ENCODE data around the gene CFAP157. TPM values are rescaled to one million over a fixed set of nuclear protein-coding genes. Genes with fewer than 3 reads are reported as not detected.

CFAP157 gene
- total RNA-seq, 2 donors from 2014 or later: not detected

GRCh38 chr9:127684576-127684975, 22.2 kb upstream of the CFAP157 start:
- no peak for DNase-seq (ENCODE audit: low spot score)
- Histone ChIP-seq H3K4me3 (no peak overlapping the region), H3K9me3 (no peaks in the 10 kb centered on the region), H3K4me1 (no peaks in the 10 kb centered on the region), H3K27me3 (no peaks in the 10 kb centered on the region), H3K36me3 (peaks cover 55% of the 10 kb centered on the region), H3K27ac (no peak overlapping the region)
- no peak for TF ChIP-seq CTCF (IDR thresholded peaks at IDR 0.05)

GRCh38 chr9:127686461-127687393, 20.1 kb upstream of the CFAP157 start:
- Histone ChIP-seq H3K4me1 (no peaks in the 10 kb centered on the region), H3K27me3 (no peaks in the 10 kb centered on the region), H3K9me3 (no peaks in the 10 kb centered on the region), H3K36me3 (peaks cover 50% of the 10 kb centered on the region), H3K4me3 (no peak overlapping the region), H3K27ac (no peak overlapping the region)
- no peak for TF ChIP-seq CTCF (IDR thresholded peaks at IDR 0.05)
- no peak for DNase-seq (ENCODE audit: low spot score)

- Histone ChIP-seq H3K36me3 (peaks cover 26% of the 10 kb centered on the region), H3K4me1 (no peaks in the 10 kb centered on the region), H3K27me3 (no peaks in the 10 kb centered on the region), H3K4me3 (no peak overlapping the region), H3K27ac (no peak overlapping the region), H3K9me3 (no peaks in the 10 kb centered on the region)
- TF ChIP-seq CTCF (IDR thresholded peaks at IDR 0.05): no peak
- DNase-seq (ENCODE audit: low spot score): no peak
Observed at GRCh38 chr9:127689329-127690000, 17.3 kb upstream of the CFAP157 start.

GRCh38 chr9:127690735-127691134, 16.1 kb upstream of the CFAP157 start:
- no peak overlapping the region for H3K27ac ChIP-seq
- DNase-seq (ENCODE audit: low spot score): no peak
- H3K36me3 ChIP-seq: peaks cover 25% of the 10 kb centered on the region
- no peaks in the 10 kb centered on the region for H3K27me3 ChIP-seq
- no peaks in the 10 kb centered on the region for H3K9me3 ChIP-seq
- no peak for TF ChIP-seq CTCF (IDR thresholded peaks at IDR 0.05)
- H3K4me1 ChIP-seq: no peaks in the 10 kb centered on the region
- H3K4me3 ChIP-seq: no peak overlapping the region

GRCh38 chr9:127692071-127692470, 14.7 kb upstream of the CFAP157 start:
- no peak for DNase-seq (ENCODE audit: low spot score)
- no peak for TF ChIP-seq CTCF (IDR thresholded peaks at IDR 0.05)
- Histone ChIP-seq H3K27me3 (no peaks in the 10 kb centered on the region), H3K9me3 (no peaks in the 10 kb centered on the region), H3K4me1 (no peaks in the 10 kb centered on the region), H3K4me3 (no peak overlapping the region), H3K27ac (no peak overlapping the region), H3K36me3 (peaks cover 25% of the 10 kb centered on the region)
